Measurements from ENCODE around the gene ZRANB1.

The ZRANB1 gene

DNA sequence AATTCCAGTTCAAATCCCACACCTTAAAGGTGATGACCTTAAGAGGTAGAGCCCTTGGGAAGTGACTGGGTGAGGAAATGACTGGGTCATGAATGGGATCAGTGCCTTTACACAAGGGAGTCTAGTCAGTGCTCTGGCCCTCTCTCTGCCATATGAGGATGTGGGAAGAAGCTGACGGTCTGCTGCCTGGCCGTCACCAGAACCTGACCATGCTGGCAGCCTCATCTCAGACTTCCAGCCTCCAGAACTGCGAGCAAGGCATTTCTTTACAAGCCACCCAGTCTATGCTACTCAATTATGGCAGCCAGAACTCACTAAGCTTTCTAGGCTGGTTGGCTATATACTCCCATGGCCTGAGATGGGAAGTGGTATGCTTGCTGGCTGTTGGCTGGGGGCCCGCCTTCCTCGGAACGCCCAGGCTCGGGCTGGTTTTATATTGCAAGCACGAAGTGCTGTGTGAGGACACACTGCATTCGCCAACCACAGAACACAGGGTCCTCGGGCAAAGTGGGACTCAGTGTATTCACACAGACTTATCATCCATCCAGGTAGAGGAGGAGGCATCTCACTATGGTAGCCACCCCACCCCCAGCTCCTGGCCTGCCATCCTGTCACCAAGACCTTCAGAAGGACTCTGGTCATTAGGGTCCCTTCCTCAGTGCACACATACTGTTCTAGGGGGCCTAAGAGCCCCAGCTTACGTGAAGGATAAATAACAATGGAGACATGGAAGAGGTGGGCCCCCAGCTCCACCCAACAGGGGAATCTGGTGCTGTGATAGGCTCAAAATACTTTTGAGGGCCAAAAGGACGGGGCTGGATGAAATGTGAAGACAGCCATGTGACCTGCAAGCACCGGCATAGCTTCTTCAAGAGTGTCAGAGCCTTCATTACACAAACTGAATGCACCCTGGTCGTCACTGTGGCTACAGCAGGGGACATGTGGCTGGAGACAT, 49.0 kb downstream of the ZRANB1 start:
- TF ChIP-seq, protein P1, sequence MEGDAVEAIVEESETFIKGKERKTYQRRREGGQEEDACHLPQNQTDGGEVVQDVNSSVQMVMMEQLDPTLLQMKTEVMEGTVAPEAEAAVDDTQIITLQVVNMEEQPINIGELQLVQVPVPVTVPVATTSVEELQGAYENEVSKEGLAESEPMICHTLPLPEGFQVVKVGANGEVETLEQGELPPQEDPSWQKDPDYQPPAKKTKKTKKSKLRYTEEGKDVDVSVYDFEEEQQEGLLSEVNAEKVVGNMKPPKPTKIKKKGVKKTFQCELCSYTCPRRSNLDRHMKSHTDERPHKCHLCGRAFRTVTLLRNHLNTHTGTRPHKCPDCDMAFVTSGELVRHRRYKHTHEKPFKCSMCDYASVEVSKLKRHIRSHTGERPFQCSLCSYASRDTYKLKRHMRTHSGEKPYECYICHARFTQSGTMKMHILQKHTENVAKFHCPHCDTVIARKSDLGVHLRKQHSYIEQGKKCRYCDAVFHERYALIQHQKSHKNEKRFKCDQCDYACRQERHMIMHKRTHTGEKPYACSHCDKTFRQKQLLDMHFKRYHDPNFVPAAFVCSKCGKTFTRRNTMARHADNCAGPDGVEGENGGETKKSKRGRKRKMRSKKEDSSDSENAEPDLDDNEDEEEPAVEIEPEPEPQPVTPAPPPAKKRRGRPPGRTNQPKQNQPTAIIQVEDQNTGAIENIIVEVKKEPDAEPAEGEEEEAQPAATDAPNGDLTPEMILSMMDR (conservative IDR thresholded peaks at IDR 0.05): no peak
- H3K27ac ChIP-seq: no peak overlapping the region

DNA sequence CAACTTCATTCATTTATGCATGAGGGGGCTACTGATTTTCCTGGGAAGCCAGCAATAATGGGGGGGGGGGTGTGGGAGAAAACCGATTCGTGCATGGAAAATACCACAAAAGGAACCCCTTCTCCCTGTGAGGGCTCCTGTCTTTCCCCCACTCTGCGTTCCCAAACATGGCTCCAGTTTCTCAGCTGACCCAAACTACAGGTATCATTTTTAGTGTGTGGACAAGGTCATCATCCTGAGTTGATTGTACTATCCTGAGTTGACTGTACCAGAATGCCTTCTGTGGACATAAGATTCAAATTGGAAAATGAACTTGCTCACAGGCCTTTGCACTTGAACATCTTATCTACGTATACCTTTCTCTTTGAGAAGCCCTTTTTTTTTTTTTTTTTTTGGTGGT, 49.9 kb downstream of the ZRANB1 start:
- no peak overlapping the region for H3K27ac ChIP-seq
- TF ChIP-seq, protein P1 (conservative IDR thresholded peaks at IDR 0.05): no peak

DNA sequence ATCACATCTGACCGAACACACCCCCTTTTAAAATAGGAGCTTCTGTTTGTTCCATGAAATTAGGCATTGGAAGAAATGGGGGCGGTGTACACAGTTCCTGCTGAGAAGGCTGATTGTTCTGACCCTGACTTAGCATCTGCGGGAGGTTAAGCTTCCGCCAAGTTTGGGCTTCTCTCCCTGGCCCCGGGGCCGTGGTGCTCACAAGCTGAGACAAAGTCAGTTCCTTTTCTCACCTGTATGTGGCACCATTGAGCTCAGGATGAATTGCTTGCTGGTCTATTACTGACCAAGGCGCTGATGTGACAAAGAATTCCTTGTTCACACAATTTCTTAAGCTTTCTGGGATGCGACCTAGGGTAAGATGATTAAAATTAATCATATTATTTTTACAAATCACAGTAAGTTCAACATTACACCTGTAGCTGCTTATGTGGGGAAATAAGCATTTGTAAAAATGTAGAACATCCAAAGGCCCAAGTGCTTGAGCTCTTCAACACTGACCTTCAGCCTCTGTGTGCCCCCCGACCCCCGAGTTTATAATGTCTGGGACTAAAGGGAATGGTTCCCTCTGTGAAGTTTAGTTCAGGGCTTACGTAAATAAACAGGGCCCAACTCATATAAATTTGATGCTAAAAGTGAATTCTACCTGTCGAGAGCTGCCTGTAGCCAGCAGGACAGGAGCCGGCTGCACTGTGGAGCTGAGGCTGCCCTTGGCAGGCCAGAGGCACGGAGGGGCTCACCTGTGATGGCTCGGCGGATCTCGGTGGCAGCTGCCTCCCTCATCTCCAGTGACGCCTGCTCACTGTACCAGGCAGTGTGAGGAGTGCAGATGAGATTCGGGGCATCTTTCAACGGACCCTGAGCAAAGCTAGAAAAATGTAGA, 50.8 kb downstream of the ZRANB1 start:
- TF ChIP-seq, protein P1 (conservative IDR thresholded peaks at IDR 0.05): peak; percentile 74
- no peak overlapping the region; the same call in 1 of the 2 replicates for H3K27ac ChIP-seq

DNA sequence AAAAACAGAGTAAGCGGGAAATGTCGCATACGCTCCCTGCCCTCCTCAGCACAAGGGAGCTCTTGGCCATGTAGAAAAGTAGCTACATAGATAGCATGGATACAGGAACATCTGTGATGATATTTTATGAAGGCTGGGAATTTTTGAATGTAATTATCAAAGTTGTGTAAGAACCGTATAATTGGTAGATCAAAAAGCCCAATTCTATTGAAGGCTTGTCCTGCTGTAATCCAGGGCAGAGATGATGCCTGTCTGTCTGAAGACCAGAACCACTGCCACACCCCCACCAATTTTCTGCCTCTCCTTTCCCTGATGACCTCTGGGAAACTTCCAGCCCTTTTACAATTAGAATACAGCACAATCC, 51.4 kb downstream of the ZRANB1 start:
- peak overlapping the region; percentile 15; the same call in 1 of the 2 replicates for H3K27ac ChIP-seq
- TF ChIP-seq, protein P1 (conservative IDR thresholded peaks at IDR 0.05): no peak

DNA sequence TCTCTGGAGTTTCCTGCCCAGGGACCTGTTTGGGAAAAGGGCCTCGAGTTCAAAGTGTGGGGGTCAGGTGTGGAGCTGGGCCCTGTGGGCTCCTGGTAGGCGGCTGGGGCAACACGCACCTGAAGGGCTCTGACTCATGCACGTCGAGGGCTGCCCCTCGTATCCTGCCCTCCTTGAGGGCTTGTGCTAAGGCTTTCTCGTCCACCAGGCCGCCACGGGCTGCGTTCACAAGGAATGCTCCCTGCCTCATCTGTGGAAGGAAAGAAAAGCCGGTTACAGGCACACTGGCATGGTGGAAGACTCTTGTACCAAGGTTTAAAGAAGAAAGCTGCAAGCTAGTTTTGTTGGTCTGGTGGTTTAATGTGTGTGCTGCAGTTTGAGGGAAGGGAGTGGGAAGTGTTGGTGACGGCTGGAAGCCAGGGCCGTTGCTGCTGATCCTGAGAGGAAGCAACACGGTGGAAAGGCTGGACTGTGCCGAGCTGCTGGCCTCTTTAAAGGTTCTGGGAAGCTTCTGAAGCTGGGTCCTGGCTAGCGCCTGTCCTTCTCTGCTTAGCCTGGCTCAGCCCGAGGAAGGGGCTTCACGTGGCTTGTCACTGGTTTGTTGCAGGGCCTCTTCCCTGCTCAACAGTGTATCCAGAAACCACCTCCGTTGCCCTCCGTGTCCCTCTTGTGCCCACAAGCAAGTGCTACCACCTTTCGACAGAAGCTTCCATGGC, 52.0 kb downstream of the ZRANB1 start:
- peak overlapping the region; percentile 15; the same call in 1 of the 2 replicates for H3K27ac ChIP-seq
- TF ChIP-seq, protein P1 (conservative IDR thresholded peaks at IDR 0.05): no peak

DNA sequence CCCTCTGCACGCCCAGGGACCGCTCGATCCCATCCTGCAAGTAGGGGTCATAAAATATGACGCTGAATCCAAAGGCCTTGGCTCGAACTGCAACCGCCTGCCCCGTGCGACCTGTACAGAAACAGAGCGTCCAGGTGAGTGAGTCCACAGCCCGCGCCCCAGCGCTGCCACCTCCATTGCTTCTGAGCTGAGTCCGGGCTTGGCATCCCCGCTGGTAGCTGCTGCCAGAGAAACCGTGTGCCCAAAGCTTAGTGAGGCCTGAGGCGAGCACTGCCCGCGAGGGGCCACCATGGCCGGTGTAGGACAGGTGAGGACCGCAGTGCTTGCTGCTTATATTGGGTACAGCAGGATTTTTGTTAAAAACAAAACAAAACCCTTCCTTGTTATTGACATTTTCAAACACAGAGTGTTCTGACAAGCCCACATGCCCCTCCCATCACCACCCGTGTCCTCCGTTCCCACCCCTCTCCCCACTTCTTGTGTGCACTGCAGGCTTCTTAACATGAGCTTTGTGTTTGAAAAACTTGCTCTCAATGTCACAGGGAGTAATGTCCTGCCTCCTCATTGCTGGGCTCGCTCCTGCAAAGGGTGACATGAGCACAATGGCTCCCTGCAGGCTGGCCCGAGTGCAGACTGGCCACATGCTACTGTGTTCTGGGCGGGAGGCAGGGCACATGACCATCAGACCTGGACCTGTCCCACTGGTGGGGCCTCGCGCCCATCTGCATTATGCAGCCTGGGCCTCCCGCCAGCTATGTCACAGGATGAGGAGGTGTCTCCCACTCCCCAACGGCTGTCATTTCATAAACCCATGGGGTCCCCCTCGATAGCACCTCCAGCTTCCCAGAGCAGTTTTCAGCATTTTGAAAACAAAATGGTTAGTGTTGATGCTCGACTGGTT, 52.9 kb downstream of the ZRANB1 start:
- TF ChIP-seq, protein P1 (conservative IDR thresholded peaks at IDR 0.05): no peak
- no peak overlapping the region for H3K27ac ChIP-seq

Data from VCaP (cell line).